CD4-positive, alpha-beta T cell treated with Interleukin-21 for 1 hour (primary cell): ENCODE data around the gene ANTXRL.
"Not testable (repeated sequence)": the region's sequence is repeated elsewhere in the genome, so short reads cannot be mapped to it uniquely, and the experiment has no call there.

Experiments
- DNase-seq: peaks from one replicate; pipeline ENCODE4 v3.0.0-alpha.2; 2020

Gene ANTXRL

DNA sequence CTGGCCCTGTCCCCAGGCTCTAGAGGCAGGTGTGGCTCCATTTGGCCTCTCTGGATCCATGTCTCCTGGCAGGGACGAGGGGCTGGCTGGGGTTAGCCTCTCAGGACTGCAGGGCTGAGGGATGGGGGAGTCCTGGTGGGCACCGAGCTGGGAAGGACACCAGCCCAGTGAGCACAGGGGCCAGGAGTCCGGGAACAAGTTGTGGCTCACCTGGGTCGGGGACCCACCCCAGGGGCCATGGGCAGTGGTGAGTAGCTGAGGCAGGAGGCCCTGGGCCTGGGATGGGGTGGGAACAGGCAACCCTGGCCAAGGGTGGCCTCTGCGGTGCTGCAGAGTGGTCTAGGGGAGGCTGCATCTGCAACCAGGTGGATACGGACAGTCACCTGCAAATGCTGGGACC lies 24.1 kb downstream of the ANTXRL start:
- DNase-seq, result no peak

DNA sequence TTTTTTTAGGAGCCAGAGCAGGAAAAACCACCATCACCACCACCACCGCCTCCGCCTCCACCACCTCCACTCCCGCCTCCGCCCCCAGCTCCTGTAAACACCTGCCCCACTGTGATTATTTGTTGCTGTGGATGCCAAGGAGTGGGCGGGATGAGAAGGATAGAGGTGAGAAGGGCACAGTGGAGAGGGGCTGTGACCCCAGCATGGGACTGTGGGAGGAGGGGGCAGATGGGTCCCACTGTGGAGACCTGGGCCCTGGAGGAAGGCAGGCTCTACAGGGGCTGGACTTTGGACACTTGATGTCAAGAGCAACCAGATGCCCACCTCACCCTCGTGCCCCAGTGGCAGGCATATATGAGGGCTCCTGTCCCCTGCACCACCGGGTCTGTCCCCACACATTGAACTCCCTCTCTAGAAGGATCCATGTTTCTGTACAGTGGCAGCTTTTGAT lies 24.7 kb downstream of the ANTXRL start:
- DNase-seq, result no peak

DNA sequence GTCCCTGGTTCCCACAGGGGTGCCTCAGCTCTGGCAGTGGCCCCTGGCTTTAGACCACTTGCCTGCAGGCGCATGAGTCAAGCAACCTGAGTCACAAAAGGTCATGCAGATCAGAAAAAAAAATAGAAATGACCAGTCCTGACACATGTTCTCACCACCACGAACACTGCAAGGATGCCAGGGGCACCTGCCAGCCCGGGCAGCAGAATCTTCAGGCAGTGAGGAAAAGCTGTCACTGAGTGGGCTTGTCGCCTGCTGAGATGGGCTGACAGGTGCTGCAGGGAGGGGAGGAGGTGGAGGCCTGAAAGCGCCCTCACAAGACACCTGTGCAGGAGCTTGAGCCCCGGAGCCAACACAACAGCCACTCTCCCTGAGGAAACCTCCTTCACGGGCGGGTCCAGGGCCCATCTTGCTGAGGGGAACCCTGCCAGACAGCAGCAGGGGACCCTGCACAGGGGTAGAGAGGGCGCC lies 25.2 kb downstream of the ANTXRL start:
- DNase-seq, result not testable (repeated sequence)

DNA sequence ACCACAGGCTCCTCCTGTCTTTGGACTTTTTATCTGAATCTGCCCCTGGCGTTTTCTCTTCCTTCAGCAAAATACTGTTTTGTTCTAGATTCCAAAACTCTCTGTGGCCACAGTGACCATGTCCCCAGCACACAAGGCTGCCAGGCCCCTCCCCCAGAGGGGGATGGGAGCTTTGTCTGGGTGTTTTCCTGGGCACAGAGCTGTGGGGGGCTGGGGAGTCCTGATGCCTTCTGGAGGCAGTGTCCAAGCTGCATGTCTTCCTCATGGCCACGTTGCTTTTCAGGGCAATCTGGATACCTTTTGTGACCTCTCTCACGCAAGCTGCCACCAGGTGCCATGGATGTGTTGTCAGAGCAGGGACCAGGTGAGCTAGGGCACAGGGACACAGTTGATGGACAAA lies 26.2 kb downstream of the ANTXRL start:
- no peak for DNase-seq

DNA sequence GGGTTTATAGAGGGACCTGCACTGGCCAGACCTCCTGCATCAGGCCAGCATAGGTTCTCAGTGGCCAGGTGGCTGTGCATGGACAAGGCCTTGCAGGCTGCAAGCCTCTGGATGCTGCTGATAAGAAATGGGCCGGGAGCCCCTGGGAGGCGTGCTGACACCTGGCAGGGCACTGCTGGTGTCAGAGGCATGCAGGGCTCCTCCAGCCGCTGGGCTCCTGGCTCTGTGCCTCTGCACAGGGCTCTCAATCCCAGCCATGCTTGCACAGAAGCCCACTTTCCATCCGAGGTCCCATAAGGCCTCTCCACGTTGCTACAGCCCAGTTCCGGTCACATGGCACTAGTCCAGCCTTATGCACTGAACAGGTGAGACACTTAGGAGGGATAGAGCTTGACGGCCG lies 27.3 kb downstream of the ANTXRL start:
- no peak for DNase-seq

DNA sequence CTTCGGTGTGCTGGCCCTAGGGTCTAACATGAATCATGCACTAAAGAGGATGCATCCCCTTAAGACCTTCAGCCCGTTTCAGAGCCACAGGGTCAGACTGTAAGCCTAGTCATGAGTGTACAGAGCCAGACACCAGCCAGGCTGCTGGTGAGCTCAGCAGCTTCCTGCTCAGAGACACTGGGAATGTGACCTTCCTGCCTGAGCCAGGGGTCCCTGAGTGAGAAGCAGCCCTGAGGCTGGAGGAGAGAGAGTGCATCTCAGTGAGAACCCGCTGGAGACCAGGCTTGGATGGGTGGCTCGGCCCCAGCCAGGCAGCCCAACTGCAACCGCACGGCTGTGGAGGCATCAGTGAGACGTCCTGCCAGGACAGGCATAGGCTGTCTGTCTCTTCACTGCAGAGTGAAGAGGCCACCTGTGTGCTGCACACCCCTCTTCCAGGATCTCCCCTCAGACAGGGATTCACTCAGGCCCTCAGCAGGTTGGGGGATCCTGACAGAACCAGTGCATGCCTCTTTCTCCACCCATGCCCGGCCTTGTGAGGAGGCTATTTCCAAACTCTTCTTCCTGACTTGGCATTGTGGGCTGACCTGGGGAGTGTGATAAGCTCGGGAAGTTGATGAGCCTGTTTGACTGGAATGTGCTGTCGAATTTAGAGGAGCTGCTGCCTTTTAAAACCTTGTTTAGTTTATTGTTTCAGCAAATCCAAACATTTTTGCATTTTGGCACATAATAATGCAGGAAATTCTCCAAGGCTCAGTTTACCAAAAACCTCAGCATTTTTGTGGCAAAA lies 28.5 kb downstream of the ANTXRL start:
- DNase-seq, result not testable (repeated sequence)

DNA sequence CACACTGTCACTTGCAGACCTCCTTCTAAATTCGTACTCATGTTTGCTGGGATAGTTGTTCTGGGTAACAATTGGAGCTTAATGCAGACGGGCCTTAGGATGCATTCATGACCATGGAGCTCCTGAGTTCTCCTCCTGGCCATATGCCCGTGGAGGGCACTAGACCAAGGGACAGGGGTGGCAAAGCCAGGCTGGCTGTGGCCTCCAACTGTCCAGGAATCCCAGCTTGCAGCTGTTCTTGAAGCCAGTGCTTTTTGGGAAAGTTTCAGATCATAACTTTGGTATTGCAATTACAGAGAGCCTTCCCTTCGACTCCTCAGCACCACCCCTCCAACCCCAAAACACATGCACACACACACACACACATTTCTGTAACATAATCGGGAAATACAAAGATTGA lies 30.6 kb downstream of the ANTXRL start:
- DNase-seq, result no peak

DNA sequence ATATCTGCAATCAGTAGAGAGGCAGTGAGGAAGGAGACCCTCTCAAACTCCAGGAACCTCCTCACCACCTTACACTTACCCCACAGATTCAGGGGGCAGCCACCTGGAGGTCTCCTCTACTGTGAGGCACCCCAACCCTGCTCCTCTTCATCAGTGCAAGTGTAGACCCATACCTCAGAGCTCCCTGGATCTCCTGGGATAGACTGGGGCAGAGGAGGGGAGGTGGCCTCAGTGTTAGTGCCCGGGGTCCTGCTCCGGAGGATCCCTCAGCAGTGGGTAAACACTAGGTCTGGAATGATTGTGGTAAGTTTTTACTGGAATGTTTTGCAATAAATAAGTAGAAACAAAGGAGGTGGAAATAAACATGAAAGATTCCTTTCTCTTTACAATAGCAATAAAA lies 31.1 kb downstream of the ANTXRL start:
- no peak for DNase-seq

DNA sequence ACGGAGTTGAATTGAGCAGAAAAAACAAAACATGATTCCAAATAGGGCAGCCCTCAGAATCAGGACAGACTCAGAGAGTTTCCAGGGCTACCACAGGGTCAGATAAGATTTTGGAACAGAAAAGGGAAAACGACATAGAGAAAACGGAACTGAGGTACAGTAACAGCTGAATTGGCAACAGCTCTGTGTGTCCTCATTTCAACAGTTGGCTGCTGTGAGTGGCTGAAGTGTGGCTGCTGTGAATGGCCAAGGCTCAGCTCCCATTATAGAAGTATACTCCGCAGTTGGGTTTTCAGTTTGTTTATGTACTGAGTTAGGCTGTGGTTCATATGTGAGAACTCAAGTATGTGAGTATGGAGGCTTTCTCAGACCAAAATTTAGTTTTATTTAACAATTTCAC lies 32.0 kb downstream of the ANTXRL start:
- no peak for DNase-seq

DNA sequence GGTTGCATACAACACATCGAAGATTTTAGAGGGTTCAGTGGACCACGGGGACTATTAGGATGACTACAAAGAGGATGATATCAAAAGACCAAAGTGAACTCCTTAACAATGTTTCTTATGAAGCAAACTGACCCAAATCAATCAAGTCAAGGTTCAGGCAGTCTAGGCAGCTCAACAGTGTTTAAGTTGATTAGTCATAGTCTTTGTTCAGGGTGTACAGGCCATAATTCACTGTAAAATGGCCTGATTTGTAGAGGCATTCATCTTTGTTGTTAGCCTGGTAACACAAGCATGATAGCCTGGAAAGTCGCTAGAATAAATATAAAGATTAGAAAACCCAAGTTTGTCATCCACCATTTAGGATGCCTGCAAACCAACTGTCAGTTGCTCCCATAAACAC lies 32.6 kb downstream of the ANTXRL start:
- DNase-seq, result no peak

DNA sequence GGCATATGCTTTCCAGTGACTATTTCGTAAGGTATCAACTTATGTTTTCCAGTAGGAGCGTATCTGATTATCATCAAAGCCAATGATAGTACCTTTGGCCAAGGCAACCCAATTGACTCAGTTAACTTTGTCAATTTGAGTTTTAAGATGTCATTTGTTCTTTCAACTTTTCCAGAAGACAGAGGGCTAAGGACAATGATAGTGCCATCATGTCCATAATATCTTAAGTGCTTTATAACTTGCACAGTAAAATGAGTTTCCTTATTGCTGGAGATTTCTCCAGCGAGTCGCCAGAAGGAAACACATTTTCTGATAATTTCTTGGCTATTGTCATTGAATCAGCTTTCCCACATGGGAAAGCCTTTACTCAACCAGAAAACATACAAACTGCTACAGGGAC lies 35.0 kb downstream of the ANTXRL start:
- DNase-seq, result no peak

DNA sequence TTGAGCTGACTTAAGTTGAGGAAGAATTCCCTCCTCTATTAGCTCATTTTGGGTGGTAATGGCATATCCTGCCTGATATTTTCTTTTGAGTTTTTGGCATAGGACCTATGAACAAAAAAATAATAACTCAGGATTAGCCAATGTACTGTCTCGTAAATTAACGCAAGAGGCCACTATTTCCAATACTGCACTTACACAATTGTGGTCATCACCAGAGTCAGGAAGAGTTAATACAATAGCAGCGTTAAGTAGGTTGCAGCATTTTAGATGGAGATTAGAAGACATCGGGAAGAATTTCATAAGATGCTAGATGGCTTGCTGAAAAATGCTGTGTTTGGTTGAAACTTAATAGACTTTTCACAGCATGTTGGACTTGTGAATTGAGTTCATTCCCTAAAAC lies 36.4 kb downstream of the ANTXRL start:
- DNase-seq, result no peak

DNA sequence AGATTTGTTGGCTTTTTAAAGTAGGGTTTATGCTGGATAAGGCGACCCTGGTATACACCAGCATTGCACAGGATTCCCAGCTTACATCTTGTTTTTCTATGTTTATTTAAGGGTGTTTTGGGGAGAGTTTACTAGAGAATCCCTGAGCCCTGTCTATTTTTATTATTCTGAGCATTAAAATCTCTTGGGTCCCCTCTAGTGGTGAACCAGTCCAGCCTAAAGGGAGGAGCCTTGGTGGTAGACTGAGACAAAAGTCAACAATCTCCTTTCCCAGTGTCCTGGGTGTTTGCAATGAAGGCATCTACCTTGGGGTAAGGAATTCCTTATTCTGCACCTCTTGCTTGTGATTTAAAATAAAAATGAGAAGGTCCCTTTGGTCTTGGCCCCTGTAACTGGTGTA lies 38.2 kb downstream of the ANTXRL start:
- peak; percentile 18 for DNase-seq

DNA sequence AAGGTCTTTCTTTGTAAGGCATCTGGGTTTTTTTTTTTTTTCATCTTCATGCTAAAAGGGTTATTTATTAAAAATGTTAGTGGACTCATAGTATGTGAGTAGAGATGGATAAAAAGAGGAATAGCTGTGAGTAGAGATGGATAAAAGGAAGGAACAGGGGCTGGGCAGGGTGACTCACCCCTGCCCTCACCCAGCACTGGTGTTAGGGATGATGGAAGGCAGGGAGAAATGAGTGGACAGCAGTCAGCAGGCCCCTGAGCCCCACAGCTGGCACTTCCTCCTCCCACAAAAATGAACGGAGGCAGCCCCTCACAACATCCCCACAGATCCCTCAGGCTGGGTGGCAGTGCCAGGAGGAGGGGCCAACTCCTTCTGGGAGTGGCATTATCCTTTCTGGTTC lies 39.3 kb downstream of the ANTXRL start:
- no peak for DNase-seq

DNA sequence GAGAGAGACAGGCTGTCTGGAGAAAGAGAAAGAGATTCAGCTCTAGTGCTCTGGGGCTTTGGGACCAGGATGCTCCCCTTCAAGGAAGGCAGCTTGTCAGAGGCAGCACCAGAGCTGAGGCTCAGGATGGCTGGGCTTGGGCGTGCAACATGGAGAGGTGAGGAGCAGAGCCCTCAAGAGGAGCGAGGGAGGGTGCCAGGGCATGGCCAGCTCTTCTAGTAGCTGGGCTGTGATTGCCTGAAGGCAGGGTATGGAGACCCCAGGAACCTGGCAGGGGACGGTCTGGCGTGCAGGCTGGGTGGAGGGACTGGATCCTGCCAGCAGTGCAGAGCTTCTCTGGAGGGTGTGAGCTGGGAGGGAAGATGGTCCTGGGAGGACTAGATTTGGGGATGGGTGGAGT lies 40.2 kb downstream of the ANTXRL start:
- DNase-seq, result no peak

DNA sequence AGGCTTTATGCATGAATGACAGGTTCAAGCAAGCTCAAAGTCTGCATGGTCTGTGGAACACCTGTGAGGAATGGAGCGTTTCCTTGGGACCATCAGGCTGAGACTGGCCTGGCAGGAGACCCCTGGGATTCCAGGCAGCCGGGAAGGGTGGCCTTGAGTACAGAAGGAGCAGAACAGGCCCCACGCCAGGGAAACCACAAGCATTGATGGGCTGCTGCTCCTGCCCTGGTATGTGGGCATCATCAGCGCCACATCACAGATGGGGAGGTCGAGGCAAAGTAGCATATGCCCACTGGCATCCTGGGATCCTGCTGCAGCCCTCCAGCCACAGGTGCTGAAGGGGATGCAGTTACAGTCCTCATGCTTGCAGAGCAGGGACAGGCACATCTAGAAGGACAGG lies 40.9 kb downstream of the ANTXRL start:
- DNase-seq, result no peak

DNA sequence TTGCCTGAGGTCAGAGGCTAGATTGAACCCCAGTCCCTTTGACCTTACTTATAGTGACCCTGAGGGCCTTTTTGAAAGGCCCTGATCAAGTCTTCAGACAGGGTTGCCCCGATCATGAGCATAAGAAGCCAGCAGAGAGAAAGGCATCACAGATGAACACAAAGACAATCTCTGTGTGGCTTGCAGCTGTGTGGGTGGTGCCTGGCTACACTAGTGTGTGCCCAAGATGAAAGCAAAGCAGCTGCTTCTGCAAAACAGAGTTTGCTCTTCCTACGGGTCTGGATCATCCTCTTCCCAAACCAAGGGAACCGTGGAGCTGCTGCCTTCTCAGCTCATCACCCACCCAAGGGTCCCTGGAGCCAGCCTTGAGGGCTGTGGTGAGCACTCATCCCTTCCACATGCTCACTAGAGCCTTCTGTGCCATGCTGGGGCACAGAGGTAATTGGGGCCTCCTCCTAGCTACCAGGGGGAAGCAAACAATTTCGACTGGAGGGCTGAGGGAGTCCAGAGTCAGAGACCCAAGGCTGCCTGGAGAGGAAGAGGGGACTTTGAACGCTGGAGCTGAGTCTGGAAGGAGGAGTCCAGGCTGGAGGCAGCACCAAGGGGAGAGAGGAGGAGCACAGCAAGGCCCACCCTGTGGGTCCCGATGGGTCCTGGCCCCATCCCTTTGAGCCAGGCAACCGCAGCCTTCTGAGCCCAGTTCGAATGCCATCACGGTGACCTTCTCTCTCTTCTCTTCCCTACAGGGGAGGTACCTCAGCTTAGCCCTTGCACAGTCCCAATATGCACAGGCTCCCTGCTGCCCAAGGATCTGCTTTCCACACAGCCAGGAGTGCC lies 42.3 kb downstream of the ANTXRL start:
- DNase-seq, result no peak

DNA sequence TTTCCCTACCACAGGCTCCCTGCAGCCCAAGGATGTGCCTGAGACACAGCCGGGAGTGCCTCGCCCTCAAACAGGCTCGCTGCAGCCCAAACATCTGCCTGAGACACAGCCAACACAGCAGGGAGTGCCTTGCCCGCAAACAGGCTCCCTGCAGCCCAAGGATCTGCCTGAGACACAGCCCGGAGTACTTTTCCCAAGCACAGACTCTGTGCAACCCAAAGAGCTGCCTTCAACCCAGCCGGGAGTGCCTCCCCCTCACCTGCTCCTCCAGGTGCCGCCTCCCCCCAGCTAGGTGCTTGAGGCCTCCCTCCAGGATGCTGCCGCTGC lies 42.9 kb downstream of the ANTXRL start:
- no peak for DNase-seq

DNA sequence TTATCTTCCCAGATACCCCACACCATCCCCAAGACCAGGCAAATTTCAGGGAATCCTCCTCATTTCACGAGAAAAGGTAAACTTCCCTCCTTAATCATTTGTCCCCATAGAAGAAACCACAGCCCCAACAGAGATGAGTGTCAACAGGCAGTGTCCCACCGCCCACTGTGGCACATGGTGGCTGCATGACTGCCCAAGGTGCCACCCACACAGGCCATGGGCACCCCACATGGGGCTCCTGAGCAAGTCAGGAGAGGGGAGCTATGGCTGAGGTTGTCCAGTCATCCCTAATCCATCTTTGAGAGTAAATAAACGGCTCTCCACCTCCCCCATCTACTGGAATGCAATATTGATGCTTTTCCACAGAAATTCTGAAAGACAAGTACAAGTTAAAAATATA lies 44.1 kb downstream of the ANTXRL start:
- DNase-seq, result no peak

DNA sequence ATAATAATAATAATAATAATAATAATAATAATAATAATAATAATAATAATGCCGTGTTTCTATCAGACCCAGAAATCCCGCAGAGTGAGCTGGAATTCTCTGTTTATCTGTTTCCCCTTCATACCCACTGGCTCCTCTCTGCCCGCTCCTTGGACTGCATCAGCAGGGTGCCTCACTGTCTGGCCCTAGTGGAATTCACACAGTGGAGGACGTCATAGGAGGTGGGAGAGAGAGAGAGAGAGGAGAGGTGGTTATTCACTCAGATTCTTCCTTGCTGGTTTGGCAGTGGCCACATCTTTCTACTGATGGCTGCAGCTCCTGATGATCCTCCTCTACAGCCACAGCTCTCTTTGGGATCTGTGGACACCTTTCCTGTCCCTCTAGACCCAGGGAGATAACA lies 78.7 kb downstream of the ANTXRL start:
- not testable (repeated sequence) for DNase-seq

DNA sequence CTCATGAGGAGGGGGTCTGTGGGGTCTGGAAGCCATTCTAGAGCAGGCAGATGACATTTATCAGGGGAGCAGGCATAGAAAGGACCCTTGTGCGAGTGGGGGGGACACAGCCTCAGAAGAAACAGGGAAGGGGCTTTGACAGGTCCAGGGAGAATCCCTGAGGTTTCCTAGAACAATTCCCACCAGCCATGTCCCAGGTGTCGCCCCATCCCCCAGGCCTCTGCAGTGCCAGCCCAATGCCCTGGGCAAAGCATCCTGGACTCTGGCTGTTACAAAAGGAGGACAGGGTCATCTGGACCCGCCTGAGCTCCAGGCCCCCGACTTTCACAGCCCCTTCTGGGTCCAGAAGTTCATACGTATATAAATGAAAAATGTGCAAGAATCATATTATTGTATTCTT lies 80.4 kb downstream of the ANTXRL start:
- not testable (repeated sequence) for DNase-seq

DNA sequence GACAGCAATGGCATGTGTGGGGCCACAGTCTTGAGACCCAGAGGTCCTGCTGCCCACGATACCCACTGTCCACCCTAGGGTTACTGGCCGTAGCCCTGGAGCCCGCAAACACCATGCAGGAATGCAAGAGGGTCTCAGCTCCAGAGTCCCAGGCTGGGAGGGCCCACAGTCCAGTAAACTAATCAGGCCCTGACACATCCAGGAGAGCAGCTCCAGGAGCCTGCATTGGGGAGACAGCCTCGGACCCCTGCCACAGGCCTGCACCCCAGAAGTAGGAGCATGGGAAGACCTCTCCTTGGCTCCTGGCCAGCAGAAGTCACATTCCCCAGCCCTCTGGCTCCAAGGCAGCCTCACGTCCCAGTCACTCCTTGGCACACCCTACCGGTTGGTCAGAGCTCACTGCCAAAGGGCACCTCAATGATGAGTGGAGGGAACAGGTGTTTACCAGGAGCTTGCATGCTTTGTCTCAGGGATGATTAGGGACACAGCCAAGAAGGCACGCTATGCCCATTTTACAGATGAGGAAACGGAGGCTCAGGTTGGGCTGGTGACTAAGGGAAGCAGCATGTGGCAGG lies 81.0 kb downstream of the ANTXRL start:
- DNase-seq, result not testable (repeated sequence)

DNA sequence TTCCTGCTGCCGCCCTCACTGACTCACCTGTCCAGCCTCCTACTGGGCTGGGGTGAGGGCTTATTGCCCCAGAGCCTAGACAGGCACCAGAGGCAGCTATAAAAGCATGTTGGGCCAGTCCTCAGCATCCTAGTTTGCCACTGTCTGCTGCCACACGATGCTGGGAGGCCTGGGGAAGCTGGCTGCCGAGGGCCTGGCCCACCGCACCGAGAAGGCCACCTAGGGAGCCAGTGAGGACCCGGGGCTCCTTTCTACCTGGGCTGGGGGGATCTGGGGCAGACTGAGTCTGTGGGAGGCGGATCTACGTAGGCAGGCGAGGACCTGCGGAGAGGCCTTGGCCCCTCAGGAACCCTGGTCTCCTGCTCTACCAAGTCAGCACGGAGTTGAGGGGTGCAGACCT lies 82.2 kb downstream of the ANTXRL start:
- DNase-seq, result not testable (repeated sequence)

DNA sequence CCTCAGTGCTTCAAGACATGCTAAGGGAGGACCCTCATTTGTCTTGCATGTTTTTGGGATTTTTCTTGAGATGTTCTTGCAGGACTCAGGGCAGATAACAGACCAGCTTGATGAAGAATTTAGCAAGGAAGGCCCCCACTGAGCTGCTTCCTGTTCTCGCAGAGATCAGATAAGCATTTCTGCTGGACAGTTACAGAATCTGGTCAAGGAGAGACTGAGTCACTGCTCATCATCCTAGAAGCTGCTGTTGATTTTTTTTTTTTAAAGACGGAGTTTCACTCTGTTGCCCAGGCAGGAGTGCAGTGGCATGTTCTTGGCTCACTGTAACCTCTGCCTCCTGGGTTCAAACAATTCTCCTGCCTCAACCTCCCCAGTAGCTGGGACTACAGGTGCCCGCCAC lies 87.6 kb downstream of the ANTXRL start:
- DNase-seq, result not testable (repeated sequence)
